Sigmoid colon (tissue), 4 donors: ENCODE measurements around the gene BEST3.
"Not testable (repeated sequence)": the region's sequence is repeated elsewhere in the genome, so short reads cannot be mapped to it uniquely, and the experiment has no call there.

ENCODE experiments used
- POLR2A ChIP-seq, 2 donors: fragments of 450-650 bp; IDR thresholded peaks; one replicate each; pipeline ENCODE4 v1.6.1; 2016; ENCODE audit warnings: antibody characterized with exemption in 2 of 2, mild to moderate bottlenecking in 2 of 2, moderate library complexity in 2 of 2
- POLR2AphosphoS5 ChIP-seq, 4 donors: sonication (generic); formaldehyde crosslinking; IDR thresholded peaks; one replicate each; pipeline ENCODE4 v1.6.1; 2017; ENCODE audit warnings: antibody characterized with exemption in 4 of 4
- TF ChIP-seq, protein P1 (sequence below), 4 experiments: fragments of 450-650 bp in 3 of 4; fragments of 200-600 bp in 1 of 4; IDR thresholded peaks; one replicate each; pipeline ENCODE4 v1.5.1; 2016 to 2019; ENCODE audit warnings: antibody characterized with exemption in 4 of 4, mild to moderate bottlenecking in 3 of 4, moderate library complexity in 2 of 4

DNA sequence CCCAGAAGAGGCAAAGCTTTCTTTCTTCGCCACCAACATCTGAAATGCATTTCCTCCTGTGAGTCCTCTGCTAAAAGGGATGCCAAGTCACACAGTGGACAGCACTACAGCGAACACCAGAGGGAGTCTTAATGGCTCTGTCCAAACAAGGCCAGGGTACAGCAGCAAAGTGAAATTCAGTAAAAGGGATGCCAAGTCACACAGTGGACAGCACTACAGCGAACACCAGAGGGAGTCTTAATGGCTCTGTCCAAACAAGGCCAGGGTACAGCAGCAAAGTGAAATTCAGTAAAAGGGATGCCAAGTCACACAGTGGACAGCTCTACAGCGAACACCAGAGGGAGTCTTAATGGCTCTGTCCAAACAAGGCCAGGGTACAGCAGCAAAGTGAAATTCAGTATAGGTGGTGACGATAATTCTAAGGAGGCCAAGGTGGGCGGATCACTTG, 34.1 kb downstream of the BEST3 start:
- TF ChIP-seq, protein P1, sequence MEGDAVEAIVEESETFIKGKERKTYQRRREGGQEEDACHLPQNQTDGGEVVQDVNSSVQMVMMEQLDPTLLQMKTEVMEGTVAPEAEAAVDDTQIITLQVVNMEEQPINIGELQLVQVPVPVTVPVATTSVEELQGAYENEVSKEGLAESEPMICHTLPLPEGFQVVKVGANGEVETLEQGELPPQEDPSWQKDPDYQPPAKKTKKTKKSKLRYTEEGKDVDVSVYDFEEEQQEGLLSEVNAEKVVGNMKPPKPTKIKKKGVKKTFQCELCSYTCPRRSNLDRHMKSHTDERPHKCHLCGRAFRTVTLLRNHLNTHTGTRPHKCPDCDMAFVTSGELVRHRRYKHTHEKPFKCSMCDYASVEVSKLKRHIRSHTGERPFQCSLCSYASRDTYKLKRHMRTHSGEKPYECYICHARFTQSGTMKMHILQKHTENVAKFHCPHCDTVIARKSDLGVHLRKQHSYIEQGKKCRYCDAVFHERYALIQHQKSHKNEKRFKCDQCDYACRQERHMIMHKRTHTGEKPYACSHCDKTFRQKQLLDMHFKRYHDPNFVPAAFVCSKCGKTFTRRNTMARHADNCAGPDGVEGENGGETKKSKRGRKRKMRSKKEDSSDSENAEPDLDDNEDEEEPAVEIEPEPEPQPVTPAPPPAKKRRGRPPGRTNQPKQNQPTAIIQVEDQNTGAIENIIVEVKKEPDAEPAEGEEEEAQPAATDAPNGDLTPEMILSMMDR (IDR thresholded peaks at IDR 0.05), result not testable (repeated sequence)
- TF ChIP-seq POLR2A, POLR2AphosphoS5 (IDR thresholded peaks at IDR 0.05): not testable (repeated sequence)
